Panc1 (cell line): ENCODE measurements around the gene NCOA5. TPM values are rescaled to one million over a fixed set of nuclear protein-coding genes. Genes with fewer than 3 reads are reported as not detected.
"Not testable (repeated sequence)": the region's sequence is repeated elsewhere in the genome, so short reads cannot be mapped to it uniquely, and the experiment has no call there.

Experiments
- ATAC-seq: fragments of 200-7000 bp; cut with Tn5 transposase; 2 replicates; pipeline ENCODE4 v1.9.1; 2020; ENCODE audit warnings: mild to moderate bottlenecking, moderate library complexity
- BruUV-seq: library from RNA; stranded (reverse); fragments of 400-500 nt; replicated peaks from 2 replicates; lab custom pipeline; 2021; lab: Mats Ljungman, UMichigan
- CTCF ChIA-PET: fragments of 300-600 bp; sonication (Branson Sonifier 250); formaldehyde crosslinking; loops from one replicate; lab custom pipeline; 2022; ENCODE audit warnings: antibody characterized with exemption; lab: Charles Lee
- POLR2A ChIA-PET: fragments of 300-600 bp; sonication (Branson Sonifier 250); formaldehyde crosslinking; loops from one replicate; lab custom pipeline; 2022; ENCODE audit warnings: antibody characterized with exemption; lab: Charles Lee
- DNase-seq: peaks from one replicate; pipeline ENCODE4 v3.0.0-alpha.2; 2010; ENCODE audit warnings: low read depth, low spot score
- H3K27ac ChIP-seq: 2 replicates; pipeline ENCODE4 v1.5.1; 2011; ENCODE audit warnings: mild to moderate bottlenecking, low read length, inconsistent platforms
- H3K27me3 ChIP-seq: fragments of 200-500 bp; sonication (Bioruptor generic); 2 replicates; pipeline ENCODE4 v1.6.0; 2014; ENCODE audit warnings: low read length, inconsistent platforms; ENCODE audit not compliant: control insufficient read depth, insufficient read depth
- H3K36me3 ChIP-seq: fragments of 200-500 bp; sonication (Bioruptor generic); 2 replicates; pipeline ENCODE4 v1.5.1; 2014; ENCODE audit warnings: inconsistent platforms, mild to moderate bottlenecking, low read length, moderate library complexity; ENCODE audit not compliant: control insufficient read depth, insufficient read depth
- H3K4me1 ChIP-seq: 2 replicates; pipeline ENCODE4 v1.5.1; 2011; ENCODE audit warnings: inconsistent platforms, mild to moderate bottlenecking, low read length, moderate library complexity; ENCODE audit not compliant: control insufficient read depth, insufficient read depth
- H3K4me3 ChIP-seq, 2 experiments: 2 replicates each; pipeline ENCODE4 v1.5.1; 2011 to 2012; ENCODE audit warnings: low read depth in 2 of 2, low read length in 2 of 2, mild to moderate bottlenecking in 2 of 2, inconsistent platforms in 1 of 2, moderate library complexity in 1 of 2
- H3K9me3 ChIP-seq: fragments of 200-500 bp; sonication (Bioruptor generic); 2 replicates; pipeline ENCODE4 v1.5.1; 2014; ENCODE audit warnings: low read depth, mild to moderate bottlenecking, inconsistent platforms, low read length, moderate library complexity; ENCODE audit not compliant: control insufficient read depth, insufficient read depth
- POLR2AphosphoS5 ChIP-seq: IDR thresholded peaks from 2 replicates; pipeline ENCODE4 v1.6.1; 2012; ENCODE audit warnings: mild to moderate bottlenecking, low read depth, low read length, moderate library complexity
- SIN3A ChIP-seq: IDR thresholded peaks from 2 replicates; pipeline ENCODE4 v1.6.1; 2012; ENCODE audit warnings: low read depth, mild to moderate bottlenecking, low read length, moderate library complexity, borderline replicate concordance; ENCODE audit not compliant: insufficient read depth
- TCF7L2 ChIP-seq: IDR thresholded peaks from 2 replicates; pipeline ENCODE4 v1.6.1; 2011; ENCODE audit warnings: mild to moderate bottlenecking, low read depth, low read length, inconsistent platforms
- in situ Hi-C: cut with HindIII; loops from 2 replicates; pipeline ENCODE4 v1.10.0; 2016; ENCODE audit warnings: low sequenced_read_pairs, low pct_unique_long_range_greater_than_20kb
- intact Hi-C: fragments of 100-400 bp; cut with micrococcal nuclease; formaldehyde crosslinking; loops from one replicate; pipeline ENCODE4 v1.10.0; 2022; ENCODE audit not compliant: unreplicated experiment
- total RNA-seq: library from RNA; stranded (reverse); gene quantifications from one replicate; pipeline ENCODE4 v1.2.1, GENCODE V29; 2021; ENCODE audit not compliant: unreplicated experiment
- TF ChIP-seq, protein P1 (sequence below), 2 experiments: IDR thresholded peaks; 2 replicates each; pipeline ENCODE4 v1.6.1; 2011 to 2012; ENCODE audit warnings: low read depth in 2 of 2, control low read depth in 1 of 2, low read length in 1 of 2, mild to moderate bottlenecking in 1 of 2, moderate library complexity in 1 of 2; ENCODE audit not compliant: insufficient read depth in 1 of 2
- TF ChIP-seq, protein P2 (sequence below): fragments of 450-650 bp; IDR thresholded peaks from 2 replicates; pipeline ENCODE4 v1.5.1; 2017; ENCODE audit warnings: mild to moderate bottlenecking

NCOA5 gene
- total RNA-seq, 1 experiment from 2014 or later = 30.6 TPM

DNA sequence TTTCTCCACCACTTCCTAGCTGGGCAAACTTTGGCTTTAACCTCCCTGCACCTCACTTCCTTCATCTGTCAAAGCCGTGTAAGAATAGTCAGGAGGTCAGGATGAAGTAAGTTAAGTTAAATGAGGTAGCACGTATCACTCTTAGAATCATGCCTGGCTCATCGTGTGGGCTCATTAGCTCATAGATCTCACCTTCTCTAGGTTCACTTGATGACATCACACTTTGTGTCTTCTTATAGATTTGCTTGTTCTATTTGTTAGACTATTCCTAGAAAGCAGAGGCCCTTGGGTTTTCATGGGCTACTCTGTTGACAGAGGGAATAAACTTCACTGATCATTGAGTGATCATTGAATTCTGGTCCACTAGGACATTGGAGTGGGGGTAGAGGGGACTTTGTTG, 12.2 kb upstream of the NCOA5 start:
- TF ChIP-seq, protein P1, sequence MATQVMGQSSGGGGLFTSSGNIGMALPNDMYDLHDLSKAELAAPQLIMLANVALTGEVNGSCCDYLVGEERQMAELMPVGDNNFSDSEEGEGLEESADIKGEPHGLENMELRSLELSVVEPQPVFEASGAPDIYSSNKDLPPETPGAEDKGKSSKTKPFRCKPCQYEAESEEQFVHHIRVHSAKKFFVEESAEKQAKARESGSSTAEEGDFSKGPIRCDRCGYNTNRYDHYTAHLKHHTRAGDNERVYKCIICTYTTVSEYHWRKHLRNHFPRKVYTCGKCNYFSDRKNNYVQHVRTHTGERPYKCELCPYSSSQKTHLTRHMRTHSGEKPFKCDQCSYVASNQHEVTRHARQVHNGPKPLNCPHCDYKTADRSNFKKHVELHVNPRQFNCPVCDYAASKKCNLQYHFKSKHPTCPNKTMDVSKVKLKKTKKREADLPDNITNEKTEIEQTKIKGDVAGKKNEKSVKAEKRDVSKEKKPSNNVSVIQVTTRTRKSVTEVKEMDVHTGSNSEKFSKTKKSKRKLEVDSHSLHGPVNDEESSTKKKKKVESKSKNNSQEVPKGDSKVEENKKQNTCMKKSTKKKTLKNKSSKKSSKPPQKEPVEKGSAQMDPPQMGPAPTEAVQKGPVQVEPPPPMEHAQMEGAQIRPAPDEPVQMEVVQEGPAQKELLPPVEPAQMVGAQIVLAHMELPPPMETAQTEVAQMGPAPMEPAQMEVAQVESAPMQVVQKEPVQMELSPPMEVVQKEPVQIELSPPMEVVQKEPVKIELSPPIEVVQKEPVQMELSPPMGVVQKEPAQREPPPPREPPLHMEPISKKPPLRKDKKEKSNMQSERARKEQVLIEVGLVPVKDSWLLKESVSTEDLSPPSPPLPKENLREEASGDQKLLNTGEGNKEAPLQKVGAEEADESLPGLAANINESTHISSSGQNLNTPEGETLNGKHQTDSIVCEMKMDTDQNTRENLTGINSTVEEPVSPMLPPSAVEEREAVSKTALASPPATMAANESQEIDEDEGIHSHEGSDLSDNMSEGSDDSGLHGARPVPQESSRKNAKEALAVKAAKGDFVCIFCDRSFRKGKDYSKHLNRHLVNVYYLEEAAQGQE (IDR thresholded peaks at IDR 0.05; ENCODE audit: insufficient read depth in 1 of 2, low read depth in 2 of 2, low read length in 1 of 2) = no peak
- peaks cover 13% of the 10 kb centered on the region for H3K27me3 ChIP-seq
- CTCF ChIA-PET = no interaction called here

DNA sequence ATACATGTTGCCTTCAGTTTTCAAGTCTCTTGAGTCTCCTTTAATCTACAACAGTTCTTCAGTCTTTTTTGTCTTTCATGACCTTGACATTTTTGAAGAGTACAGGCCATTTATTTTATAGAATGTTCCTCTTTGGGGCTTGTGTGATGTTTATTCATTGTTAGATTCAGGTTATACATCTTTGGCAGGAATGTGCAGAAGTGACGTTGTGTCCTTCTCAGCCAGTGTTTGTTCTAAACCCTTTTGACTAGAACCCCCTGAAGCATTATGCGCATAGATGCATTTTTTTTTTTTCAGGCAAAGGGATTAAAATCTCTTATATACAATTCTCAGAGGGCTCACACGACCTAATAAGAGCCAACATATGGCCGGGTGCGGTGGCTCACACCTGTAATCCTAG, 11.2 kb upstream of the NCOA5 start:
- peaks cover 5% of the 10 kb centered on the region; the same call in 1 of the 2 replicates for H3K27me3 ChIP-seq
- no peak overlapping the region for H3K27ac ChIP-seq
- H3K4me1 ChIP-seq = no peaks in the 10 kb centered on the region
- DNase-seq (no peak), ATAC-seq (no peak)
- no peaks in the 10 kb centered on the region for H3K36me3 ChIP-seq
- BruUV-seq = no TSS peak
- POLR2A ChIA-PET = interaction anchor here (0.7 kb wide), 1 partner anchor 263 kb away, joined by 4 read pairs; no protein-coding TSS in a partner anchor
- H3K9me3 ChIP-seq = no peaks in the 10 kb centered on the region
- CTCF ChIA-PET = no interaction called here
- intact Hi-C loops (no loop called here), in situ Hi-C loops (no loop called here)
- no peak overlapping the region for H3K4me3 ChIP-seq
- TF ChIP-seq, protein P1 (IDR thresholded peaks at IDR 0.05; ENCODE audit: insufficient read depth in 1 of 2, low read depth in 2 of 2, low read length in 1 of 2) = no peak
- TF ChIP-seq SIN3A = no peak
- no peak for TF ChIP-seq POLR2AphosphoS5
- TF ChIP-seq, protein P2, sequence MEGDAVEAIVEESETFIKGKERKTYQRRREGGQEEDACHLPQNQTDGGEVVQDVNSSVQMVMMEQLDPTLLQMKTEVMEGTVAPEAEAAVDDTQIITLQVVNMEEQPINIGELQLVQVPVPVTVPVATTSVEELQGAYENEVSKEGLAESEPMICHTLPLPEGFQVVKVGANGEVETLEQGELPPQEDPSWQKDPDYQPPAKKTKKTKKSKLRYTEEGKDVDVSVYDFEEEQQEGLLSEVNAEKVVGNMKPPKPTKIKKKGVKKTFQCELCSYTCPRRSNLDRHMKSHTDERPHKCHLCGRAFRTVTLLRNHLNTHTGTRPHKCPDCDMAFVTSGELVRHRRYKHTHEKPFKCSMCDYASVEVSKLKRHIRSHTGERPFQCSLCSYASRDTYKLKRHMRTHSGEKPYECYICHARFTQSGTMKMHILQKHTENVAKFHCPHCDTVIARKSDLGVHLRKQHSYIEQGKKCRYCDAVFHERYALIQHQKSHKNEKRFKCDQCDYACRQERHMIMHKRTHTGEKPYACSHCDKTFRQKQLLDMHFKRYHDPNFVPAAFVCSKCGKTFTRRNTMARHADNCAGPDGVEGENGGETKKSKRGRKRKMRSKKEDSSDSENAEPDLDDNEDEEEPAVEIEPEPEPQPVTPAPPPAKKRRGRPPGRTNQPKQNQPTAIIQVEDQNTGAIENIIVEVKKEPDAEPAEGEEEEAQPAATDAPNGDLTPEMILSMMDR = no peak
- no peak for TF ChIP-seq TCF7L2

More for the DNA sequence above, 12.2 kb upstream of the NCOA5 start:
- intact Hi-C loops = no loop called here
- no peak for DNase-seq
- in situ Hi-C loops = no loop called here
- Histone ChIP-seq H3K27ac (no peak overlapping the region), H3K9me3 (no peaks in the 10 kb centered on the region), H3K36me3 (no peaks in the 10 kb centered on the region), H3K4me1 (no peaks in the 10 kb centered on the region), H3K4me3 (no peak overlapping the region)
- no peak for ATAC-seq
- POLR2A ChIA-PET = no interaction called here
- no TSS peak for BruUV-seq

DNA sequence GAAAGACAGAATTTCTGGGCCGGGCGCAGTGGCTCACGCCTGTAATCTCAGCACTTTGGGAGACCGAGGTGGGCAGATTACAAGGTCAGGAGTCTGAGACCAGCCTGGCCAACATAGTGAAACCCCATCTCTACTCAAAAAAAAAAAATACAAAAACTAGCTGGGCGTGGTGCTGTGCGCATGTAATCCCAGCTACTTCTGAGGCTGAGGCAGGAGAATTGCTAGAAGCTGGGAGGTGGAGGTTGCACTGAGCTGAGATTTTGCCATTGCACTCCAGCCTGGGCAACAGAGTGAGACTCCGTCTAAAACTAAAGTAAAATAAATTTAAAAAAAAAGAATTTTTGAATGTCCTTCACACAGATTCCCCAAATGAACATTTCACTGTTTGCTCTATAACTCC, 10.7 kb upstream of the NCOA5 start:
- DNase-seq, in situ Hi-C loops, BruUV-seq, H3K36me3 ChIP-seq, CTCF ChIA-PET, H3K9me3 ChIP-seq, ATAC-seq, H3K27ac ChIP-seq, H3K4me3 ChIP-seq, H3K27me3 ChIP-seq, intact Hi-C loops, H3K4me1 ChIP-seq: not testable (repeated sequence)
- POLR2A ChIA-PET = interaction anchor here (0.7 kb wide), 1 partner anchor 264 kb away, joined by 4 read pairs; no protein-coding TSS in a partner anchor
